ENCODE results near the gene SAMD4B.
"Not testable (repeated sequence)": the region's sequence is repeated elsewhere in the genome, so short reads cannot be mapped to it uniquely, and the experiment has no call there.

Gene SAMD4B

DNA sequence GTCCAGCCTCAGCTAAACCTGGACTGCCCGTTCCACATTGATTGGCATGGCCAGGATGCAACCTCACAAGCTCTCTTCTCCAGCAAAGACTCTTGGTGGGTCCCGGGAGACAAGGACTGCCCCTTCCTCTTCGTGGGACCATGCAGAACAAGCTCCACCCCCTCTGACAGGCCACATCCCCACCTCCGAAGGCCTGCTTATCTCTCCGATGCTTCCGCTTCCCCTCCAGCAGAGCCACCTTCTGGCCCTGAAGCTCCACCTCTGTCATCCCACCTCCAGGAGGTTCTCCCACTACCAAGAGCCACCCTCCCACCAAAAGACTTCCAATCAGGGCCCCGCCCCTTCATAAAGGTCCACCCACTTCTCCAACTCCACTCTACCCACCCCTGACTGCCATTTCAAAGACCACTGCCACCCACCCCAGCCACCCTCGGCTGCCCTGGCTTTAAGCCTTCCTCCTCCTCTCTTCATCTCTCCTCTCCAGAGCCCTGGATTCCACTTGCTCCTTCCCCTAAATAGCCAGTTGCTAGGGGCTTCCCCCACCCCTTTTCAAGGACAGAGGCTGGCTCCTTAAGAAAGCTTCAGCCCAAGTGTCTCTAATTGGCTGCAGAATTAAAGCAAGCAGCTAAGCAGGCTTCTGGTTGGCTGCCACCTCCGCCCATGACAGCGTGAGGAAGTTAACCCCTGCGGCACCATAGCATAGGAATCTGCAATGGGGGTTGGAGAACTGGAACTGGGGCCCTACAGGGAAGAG lies 31.5 kb upstream of the SAMD4B start:
- DNase-seq = no peak

DNA sequence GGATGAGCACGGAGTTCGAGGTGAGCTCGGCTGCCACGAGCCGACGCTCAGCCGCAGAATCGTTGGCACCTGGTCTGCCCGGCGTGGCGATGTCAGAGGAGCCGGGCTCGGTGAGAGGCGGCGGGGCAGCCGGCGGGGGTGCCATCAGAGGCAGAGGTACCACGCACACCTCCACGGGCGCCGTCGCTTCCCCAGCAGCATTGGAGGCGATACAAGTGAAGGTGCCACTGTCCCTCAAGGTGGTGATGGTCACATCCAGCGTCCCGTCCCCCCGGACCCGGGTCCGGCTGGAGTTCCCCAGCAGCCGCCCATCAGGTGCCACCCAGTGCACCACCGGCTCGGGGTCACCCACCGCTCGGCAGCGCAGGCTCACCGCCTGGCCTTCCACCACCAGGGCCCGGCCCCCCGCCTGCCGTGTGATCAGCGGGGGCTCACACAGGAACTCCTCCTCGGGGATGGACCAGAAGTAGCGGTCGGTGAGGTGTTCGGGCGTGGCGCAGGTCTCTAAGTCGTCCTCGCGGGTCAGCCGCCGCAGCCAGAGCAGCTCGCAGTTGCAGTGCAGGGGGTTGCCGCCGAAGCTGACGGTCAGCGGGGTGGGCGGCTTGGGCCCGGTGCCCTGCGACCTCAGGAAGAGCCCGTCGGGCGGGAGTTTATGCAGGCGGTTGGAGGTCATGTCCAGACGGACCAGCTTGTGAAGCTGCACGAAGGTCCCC lies 28.0 kb upstream of the SAMD4B start:
- DNase-seq = no peak

DNA sequence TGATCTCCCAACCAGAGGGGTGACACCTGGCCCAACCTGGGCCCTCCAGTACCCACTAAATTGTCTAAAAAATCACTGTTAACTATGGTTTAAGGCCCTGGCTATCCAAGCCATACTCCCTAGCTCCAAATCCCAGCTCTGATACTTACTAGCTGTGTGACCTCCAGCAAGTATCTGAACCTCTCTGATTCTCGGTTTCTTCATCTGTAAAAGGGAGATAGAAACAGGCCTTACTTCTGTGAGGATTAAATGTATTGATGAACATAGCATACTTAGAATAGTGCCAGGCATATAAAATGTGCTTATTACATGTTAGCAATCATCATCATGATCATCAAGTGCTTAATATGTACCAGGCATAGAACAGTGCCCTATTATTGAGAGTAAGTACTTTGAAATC lies 26.3 kb upstream of the SAMD4B start:
- no peak for DNase-seq

DNA sequence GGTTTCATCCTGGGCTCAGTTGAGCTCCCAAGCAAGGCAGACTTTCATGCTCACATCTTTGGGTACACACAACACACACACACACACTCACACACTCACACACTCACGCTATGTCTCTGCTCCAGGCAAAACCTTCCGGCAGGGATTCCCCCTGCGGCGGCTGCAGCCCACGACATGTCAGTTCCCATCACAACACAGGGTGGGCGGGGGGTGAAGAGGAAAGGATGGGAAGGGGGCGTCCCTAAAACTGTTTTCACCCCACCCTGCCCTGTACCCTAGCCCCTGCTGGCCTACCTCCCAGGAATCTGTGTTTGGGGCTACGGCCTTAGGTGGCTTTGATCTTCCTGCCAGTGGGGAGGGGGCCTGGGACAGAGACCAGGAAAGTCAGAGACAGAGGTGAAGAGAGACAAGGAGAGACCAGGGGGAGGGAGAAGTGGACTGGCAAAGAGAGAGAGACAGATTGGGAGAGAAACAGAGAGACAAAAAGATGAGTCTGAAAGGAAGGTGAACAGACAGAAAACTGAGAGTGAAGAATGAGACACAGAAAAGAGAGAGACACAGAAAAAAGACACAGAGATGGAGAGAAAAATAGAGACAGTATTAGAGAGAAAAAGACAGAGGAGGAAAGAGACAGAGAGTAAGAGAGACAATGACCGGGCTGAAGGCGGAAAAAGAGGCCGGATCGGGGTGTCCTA lies 25.4 kb upstream of the SAMD4B start:
- no peak for DNase-seq

DNA sequence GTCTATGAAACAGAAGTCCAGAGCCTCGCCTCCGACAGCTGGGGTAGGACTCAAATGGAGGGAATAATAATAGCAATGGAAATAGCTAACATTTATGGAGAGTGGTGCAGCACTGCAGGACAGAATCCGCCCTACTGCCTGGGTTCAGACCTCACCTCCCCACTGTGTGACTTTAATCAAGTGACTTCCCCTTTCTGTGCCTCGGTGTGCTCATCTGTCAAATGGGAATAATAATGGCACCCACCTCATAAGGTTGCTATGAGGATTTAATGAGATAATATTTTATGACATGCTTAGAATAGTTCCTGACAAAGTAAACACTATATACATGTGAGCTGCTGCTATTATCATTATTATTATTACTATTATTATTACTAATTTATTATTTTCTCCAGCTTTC lies 24.7 kb upstream of the SAMD4B start:
- no peak for DNase-seq

DNA sequence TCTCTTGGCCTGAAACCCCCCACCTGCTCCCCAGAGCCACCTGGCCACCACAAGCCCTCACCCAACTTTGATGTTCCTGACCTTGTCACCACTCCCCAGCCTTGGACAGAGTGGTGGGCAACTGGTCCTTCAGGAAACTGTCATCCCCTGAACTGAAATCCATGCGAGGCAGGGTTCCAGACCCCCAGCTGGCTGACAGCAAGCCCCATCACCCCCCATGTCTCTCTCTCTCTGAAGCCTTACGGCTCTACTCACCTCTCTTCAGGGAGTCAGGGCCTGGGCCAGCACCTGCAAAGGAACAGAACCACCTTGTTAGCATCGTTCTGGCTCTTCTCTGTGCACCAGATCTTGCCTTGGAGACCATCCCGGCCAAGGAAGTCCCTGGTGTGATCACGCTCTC lies 24.1 kb upstream of the SAMD4B start:
- DNase-seq = no peak

DNA sequence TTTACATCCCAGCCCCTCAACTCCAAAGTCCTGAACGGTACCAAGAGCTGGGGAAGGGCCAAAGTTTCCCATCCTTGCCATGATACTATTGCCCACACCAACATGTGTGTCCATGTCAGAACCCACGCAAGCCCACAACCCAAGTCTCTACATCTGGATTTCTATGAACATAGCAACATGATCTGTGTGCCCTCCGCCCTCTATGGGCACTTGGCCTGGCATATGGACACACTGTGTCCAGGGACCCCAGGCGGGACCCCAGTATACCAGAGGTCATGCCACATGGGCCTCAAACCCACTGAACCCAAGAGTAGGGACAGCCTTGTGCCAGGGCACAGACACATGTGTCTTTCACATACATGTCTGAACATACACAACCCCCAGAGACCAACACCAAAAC lies 23.5 kb upstream of the SAMD4B start:
- DNase-seq = no peak

DNA sequence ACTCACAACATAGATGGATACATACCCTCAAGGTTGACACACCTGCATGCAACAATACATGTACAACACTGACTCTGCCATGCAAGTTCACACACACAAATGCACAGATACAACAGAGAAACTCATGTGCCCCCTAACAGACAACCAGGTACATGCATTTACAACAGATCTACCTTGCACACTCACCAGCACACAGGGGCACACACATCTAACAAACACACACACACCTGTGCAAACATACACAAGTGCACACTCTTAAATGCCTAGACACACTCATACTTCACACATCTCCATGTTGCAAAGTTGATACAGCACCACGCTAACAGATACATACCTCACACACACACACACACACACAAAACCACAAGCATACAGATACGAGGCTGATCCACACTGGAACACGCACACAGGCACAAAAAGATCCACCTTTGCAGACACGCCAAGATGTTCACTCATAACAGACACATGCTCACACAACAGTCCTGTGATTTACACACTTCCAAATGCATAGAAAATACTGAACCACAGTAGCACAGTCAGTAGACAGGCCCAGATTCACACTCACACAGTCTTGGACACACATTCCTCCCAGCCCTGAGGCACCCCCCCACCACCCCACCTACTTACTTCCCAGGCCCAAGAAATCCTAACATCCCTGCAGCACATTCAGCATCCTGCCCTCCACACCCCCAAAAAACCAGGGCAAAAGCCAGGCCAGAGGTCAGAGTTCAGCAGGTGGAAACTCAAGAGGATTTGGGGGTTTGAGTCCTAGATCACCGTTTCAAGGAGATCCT lies 22.9 kb upstream of the SAMD4B start:
- no peak for DNase-seq

DNA sequence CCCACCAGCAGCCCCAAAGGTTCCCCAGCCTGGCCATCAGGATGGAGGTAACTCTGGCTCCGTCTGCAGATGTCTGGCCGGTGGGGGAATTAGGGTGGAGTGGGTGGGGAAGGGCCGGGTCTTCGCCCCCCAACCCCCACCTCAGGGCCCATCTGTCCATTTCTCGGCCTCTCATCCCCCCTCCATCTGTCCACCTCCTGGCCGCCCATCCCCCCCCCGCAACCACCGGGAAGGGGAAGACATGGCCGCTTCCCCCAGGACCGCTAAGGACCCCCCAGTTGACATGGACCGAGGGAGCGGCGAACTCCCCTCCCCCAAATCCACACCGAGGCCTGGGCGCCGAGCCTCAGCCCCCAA lies 22.4 kb upstream of the SAMD4B start:
- DNase-seq = no peak

DNA sequence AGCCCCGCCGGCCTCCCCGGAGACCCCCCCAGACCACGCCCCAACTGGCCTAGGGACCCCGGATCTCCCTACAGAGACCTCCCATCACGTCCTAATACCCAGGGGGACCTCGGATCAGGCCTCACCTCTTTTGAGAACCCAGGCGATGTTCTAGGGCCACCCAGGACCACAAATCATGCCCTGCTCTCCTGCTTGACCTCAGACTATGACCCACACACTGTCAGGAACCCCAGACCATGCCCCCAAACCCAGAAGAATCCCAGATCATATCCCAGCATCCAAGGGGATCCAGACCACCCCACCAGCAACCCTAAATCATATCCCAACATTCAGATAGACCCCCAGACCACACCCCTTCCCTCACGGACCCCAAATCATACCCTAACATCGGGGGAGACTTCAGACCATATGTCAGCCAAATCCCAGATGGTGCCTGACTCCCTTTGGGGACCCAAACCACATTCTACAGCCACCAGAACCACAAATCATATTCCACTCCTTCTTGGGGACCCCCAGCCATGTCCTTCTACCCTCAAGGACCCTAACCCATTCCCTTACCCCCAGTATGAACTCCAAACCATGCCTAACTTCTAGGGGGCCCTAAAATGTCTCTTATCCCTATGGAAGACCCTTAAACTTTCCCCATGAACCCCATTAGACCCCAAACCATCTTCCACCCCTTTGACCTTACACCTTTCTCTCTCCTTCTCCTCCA lies 20.9 kb upstream of the SAMD4B start:
- no peak for DNase-seq

DNA sequence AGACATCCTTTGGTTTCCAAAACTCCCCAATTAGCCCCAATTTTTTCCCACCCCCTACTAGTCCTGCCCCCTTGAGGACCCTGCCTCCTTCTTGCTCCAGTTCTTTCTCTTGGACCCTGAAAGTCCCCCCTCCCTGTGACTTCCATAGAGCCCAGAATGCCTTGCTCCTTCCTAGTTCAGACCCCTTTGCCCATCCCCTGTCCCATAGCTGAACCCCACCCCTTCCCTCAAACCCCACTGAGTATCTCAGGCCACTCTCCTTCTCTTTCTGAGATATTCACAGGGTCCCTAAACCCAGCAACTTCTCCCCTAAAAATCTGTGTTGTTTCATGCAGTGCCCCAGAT lies 20.4 kb upstream of the SAMD4B start:
- no peak for DNase-seq

DNA sequence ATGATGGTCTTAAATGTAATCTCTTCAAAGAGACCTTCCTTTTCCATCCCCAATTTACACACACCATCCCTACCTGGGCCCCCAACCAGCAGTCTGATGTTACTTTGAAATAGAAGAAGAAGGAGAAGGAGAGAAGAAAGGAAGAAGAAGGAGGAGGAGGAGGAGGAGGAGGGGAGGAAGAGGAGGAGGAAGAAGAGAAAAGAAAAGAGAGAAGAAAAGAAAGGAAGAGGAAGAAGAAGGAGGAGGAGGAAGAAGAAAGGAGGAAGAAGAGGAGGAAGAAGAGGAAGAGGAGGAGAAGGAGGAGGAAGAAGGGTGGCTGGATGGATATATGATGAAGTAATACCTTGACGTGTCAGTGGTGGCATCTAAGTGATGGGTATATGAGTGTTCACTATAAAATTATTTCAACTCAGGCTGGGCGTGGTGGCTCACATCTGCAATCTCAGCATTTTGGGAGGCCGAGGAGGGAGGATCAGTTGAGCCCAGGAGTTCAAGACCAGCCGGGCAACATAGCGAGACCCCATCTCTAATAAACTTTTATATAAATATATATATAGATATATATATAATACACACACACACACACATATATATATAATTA lies 17.9 kb upstream of the SAMD4B start:
- no peak for DNase-seq

DNA sequence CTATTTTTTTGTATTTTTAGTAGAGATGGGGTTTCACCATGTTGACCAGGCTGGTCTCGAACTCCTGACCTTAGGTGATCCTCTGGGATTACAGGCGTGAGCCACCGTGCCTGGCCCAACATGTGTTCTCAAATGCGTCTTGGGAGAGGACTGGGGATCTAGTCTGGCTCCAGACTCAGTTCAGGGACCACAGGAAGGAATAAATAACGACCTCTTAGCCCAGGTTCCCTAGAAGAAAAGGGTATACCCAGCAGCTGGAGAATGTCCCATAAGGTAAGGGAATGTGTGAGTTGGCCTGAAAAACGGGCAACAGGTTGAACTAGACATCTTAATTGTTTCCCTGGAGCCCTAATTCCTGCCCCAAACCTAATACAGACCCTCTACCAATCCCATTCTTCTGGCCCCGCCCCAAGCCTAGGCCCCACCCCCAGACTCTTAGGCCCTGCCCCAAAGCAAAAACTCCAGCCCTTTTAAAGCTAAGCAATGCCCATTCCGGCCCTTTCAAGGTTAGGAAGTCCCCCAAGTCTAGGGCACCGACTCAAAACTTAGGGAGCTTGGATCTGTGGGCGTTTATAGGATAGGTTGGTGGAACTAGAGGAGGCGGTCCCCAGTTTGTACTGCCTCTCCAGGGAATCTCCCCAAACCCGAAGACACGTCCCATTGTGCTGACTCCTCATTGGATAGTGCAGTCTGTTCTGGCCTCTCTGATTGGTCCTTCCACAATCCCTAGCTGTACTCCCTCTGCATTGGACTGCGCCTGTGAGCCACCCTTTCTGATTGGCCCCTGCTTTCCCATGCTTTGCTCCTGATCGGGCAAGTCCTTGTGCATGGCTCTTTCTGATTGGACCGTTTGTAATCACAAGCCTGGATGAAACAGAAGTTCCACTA lies 16.2 kb upstream of the SAMD4B start:
- no peak for DNase-seq

DNA sequence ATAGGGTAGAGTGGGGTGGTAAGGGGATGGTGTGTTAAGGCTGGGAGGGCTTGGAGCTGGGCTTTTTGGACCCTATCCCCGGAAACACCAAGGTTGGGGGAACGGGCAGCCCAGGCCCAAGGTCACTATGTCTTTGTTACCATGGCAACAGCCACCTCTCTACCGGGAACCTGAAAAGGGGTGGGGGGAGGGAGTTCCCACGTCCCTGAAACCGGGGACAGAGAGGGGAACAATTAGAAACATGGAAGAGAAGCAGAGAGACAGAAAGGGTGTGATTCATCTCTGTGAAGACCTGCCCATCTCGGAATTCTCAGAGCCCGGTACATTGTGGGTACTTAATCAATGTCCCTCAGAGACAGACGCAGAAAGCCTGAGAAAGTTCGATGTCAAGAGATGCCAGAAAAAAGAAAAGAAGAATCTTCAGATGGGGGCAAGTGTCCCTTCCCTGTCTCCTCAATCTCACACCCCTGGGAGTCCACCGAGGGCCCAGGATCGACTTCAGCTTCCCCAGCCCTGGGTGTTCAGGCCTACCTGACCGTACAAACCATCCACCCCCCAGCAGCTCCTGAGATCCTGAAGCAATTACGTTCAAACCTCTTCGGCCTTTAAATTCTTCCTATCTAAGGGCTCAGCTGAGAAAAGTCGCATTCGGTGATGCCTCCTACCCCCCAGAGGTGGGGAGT lies 14.7 kb upstream of the SAMD4B start:
- no peak for DNase-seq

DNA sequence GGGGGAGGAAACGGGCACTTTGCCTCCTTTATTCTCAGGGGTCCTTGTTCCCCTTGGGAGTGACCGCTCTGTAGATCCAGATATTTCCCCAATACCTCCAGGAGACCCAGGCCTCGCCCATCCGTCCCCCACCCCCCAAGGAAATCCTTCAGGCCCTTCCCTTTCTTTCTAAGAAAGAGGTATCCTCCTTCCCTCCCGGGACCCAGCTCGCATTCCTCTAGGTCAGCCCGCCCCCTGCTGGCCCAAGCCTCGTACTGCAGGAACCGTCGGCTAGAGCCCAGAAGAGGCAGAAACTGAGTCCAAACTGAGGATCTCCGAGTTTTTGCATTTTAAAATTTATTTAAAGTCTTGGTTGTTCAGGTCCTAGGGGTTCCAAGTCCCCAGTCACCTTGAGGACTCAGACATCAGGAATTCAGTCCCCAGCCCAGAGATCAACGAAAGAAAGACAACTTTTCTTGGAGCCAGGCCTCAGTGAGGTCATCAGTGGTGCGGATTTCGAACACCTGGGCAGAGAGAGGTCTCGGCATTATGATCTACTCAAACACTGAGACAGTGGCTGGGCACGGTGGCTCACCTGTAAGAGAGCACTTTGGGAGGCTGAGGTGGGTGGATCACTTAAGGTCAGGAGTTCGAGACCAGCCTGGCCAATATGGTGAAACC lies 14.0 kb upstream of the SAMD4B start:
- DNase-seq = peak; percentile 49

DNA sequence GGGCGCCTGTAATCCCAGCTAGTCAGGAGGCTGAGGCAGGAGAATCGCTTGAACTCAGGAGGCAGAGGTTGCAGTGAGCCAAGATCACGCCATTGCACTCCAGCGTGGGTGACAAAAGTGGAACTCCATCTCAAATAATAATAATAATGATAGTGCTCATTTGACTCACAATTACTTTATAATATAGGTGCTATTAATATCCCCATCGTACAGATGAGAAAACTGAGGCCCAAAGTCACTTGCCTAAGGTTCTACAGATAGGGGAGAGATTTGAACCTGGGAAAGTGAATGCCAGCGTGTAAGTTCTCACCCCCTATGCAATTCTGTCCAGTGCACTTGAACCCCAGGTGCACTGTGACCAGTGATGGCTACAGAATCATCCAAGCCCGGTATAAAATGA lies 12.3 kb upstream of the SAMD4B start:
- DNase-seq = no peak

DNA sequence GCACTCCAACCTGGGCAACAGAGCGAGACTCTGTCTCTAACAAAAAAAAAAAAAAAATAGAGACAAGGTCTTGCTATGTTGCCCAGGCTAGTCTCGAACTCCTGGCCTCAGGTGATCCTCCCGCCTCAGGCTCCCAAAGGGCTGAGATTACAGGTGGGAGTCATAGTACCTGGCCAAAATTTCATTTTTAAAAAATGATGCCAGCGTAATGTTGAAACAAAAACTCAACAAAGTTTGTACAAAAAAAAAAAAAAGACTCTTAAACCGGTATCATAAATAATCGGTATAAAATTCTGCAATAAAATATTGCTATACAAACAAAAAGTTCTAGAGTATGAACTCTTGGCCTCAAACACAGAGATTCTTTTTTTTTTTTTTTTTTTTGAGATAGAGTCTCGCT lies 9.9 kb upstream of the SAMD4B start:
- DNase-seq = no peak

DNA sequence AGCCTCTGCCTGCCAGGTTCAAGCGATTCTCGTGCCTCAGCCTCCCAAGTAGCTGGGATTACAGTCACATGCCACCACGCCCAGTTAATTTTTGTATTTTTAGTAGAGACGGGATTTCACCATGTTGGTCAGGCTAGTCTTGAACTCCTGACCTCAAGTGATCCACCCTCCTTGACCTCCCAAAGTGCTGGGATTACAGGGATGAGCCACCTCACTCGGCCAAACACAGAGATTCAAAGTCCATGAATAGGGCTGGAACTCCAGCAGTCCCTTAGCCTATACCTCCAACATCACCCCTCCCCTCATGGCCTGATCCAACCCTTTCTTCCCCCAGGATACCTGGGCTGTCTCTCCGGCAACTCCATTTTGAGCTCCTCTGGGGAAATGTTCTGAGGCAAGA lies 9.5 kb upstream of the SAMD4B start:
- DNase-seq = not testable (repeated sequence)

DNA sequence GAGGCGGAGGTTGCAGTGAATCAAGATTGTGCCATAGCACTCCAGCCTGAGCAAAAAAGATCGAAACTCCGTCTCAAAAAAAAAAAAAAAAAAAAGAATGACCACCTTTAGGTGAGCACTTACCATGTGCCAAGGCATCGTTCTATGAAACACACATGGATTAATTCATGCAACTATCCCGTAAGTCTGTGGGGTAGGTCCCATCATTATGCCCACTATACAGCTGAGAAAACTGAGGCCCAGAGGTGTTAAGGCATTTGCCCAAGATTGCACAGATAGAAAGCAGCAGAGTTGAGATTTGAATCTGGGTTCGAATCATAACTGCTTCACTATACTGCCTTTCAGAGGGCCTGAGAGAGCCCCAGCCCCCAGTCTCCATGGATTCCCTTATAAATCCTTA lies 8.7 kb upstream of the SAMD4B start:
- DNase-seq = no peak

DNA sequence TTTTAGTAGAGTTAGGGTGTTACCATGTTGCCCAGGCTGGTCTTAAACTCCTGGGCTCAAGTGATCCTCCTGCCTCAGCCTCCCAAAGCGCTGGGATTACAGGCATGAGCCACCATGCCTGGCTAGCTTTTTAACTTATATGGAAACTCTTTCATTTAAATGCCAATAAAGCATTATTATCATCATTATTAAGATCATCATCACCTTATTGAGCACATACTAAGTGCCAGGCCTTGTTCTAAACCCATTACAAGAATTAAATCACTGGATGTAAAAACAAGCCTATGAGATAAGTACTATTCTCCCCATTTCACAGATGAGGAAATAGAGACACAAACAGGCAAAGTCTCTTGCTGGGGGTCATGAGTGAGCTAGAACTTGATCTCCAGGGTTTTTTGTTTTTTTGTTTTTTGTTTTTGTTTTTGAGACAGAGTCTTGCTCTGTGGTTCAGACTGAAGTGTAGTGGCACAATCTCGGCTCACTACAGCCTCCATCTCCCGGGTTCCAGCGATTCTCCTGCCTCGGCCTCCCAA lies 7.7 kb upstream of the SAMD4B start:
- DNase-seq = no peak
